Raji (cell line): ENCODE measurements around the gene LRMDA.

Source experiments
- POLR2A ChIP-seq: IDR thresholded peaks from 2 replicates; pipeline ENCODE4 v1.6.1; 2011; ENCODE audit warnings: low read depth, low read length, control low read depth; ENCODE audit not compliant: insufficient read depth

Gene LRMDA

DNA sequence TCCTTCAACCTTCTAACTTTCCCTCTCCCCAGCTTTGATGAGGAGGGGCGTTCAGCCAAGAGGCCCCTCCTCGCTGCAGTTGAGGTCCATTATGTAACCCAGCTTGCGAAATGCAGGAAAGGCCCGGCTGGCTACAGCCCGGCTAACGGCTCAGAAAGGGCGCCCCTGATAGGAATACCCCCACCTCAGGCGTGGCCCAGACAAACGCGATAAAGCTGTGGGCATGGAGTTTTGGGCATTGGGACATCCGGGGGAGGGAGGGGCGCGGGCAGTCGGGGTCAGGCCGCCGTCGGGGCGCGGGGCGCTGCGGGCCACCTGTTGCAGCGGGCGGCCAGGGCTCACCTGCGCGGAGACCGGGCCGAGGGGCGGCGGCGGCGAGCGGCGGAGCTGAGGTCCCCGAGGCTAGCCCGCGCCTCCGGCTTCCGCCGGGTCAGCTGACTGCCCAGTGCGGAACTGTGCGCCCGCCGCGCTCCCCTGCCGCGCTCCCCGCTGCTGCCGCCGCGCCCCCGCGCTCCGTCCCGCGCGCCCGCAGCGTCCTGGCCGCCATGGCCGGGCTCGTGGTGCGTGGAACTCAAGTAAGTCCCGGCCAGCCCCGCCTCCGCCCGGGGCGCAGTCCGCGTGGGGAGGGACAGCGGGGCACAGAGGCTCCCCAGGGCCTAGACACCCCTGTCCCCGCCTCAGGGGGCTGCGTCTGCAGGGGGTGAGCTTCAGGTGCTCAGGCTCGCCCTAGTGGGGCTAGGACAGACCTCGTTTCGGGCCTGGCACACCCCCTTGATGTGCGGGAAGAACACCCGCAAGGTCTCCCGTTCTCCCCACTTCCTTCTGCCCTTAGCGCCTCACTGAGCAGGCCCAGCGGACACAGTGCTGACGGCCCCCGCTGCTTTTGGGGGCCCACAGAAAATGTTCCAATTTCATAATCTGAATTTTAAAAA is at the start of gene LRMDA:
Gene LRMDA (plus strand): TSS at position 445 of the 932 bp plus-strand sequence.
- no peak for TF ChIP-seq POLR2A

DNA sequence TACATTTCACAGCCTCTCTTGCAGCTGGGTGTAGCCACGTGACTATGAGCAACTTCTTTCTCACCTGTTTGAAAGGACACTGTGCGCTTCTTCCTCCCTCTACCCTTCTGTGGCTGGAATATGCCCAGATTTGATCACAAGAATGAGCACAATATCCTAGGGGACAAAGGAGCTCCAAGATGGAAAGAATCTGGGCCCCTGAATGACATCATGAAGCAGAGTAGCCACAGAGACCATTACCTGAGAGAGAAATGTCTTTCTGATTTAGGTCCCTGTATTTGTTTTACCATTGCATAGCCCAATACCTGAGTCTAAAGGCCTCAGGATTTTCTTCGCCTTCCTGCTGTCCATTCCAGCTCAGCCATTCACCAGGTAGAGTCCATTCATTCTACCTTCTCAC is 45.3 kb upstream of the LRMDA start:
- no peak for TF ChIP-seq POLR2A

DNA sequence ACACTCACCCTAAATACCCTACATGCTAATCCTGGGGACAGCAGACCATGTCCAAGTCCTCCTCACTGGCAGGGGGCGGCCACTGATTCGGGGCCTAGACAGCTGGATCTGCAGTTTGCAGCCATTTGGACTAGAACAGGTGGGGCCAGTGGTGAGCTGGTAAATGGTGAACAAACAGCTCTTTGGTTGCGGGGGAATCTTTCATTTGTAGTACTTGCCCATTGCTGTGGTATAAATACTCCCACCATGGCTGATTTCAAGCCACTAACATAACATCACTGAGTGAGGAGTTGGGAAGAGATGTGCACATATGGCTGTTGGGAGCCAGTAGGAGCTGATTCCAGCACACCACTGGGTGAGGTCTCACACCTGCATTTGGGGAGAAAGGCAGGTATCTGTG is 43.3 kb upstream of the LRMDA start:
- TF ChIP-seq POLR2A, result no peak

DNA sequence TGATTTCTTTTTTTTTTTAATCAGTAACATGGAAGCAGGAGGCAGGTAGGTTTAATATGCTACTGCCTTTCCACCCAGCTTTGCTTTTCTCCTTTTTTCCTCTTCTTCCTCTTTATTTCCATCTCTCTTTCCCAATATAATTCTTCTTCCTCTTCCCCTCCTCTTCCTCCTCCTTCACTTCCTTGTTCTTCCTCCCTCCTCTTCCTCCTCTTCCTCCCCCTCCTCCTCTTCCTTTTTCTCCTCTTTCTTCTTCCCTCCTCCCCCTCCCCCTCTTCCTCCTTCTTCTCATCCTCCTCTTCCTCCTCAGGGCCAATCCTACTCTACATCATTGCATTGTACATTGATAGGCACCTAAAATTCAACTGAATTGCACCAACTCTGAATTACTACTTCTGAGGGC is 41.2 kb upstream of the LRMDA start:
- TF ChIP-seq POLR2A, result no peak

DNA sequence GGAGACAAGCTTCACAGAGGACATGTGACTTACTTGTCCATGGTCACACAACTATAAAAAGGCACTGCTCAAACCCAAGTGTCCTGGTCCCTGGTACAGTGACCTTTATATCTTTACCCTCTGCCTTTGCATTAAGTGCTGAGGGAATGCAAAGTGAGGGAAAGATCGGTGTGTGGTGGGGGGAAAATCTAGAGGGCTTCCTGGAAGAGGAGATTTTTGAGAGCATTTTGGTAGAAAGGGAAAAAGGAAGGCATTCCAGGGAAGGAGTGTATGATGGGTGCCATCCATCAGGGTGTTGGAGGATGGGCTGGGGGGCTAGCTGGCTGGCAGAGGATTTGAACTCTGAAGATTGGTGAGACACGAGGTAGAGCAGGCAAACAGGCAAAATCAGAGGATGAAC is 39.2 kb upstream of the LRMDA start:
- no peak for TF ChIP-seq POLR2A

DNA sequence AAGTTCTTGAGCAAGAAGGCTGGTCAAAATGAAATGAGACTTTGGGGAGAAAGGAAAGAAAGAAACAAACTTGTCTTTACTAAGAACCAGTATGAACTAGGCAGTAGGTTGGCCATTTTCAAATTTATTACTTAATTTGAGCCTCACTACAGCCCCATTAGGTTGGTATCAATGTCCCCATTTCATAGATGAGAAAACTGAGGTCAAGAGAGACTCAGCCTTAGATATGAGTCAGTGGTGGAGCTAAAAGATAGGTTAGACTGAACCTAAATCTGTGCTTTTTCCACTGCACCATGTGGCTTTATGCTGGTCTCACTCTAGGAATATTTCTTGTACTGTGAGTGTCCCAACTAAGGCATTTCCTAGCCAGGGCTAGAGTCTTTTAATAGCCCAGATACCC is 38.7 kb upstream of the LRMDA start:
- no peak for TF ChIP-seq POLR2A

DNA sequence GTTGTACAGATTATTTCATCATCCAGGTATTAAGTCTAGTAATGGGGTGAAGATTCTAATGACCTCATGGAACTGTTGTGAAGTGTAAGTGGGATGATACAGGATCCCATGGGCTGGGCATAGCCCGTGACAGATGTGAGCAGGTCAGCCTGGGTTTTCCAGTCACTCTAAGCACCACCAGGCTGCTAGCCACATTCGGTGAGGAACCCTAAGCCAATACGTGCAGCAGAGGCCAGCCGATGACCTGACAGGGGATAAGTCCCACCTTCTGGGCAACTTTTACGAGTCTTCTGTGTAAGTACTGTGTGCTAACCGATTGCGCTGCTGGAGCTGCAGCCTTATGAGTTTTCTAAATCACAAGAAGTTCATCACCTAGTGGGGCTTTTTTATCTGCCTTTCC is 37.2 kb upstream of the LRMDA start:
- TF ChIP-seq POLR2A, result no peak

DNA sequence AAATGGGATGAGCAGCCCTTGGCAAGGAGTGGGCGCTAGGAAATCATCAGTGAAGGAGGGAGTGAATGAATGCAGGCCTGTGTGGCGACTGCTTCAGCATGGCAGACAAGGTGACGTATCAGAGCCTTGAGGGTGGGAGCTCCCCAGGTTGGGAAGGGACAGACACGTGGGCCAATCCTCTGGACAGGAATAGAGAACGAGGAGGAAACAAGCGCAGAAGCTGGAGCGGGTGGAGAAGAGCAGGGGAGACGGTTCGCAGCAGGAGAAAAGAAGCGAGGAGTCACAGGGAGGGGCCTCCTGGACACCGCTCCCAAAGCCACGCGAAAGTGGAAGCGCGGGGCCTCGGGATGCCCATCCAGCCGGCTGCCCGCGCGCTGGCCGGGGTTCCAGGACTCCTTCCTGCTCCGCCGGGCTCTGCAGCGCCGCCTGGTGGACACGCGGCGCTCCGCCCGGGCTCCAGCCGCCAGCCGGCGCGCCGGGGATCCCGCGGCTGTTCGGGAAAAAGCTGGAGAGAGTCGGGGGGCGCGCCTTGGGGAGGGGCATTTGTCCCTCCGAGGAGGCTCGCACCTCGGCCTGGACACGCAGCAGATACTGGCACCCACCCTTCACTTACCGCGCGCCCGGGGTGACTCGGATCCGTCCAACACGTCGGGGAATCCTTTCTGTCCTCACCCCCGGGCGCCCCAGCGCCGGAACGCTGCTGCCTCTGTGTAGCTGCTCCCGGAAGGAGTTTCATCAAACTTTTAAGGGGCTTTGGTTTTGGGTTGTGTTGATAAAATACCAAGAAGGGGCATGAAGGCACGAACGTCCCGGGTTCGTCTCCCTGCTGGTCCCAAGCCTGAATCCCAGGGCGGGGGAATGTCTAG is 36.1 kb upstream of the LRMDA start:
- no peak for TF ChIP-seq POLR2A

DNA sequence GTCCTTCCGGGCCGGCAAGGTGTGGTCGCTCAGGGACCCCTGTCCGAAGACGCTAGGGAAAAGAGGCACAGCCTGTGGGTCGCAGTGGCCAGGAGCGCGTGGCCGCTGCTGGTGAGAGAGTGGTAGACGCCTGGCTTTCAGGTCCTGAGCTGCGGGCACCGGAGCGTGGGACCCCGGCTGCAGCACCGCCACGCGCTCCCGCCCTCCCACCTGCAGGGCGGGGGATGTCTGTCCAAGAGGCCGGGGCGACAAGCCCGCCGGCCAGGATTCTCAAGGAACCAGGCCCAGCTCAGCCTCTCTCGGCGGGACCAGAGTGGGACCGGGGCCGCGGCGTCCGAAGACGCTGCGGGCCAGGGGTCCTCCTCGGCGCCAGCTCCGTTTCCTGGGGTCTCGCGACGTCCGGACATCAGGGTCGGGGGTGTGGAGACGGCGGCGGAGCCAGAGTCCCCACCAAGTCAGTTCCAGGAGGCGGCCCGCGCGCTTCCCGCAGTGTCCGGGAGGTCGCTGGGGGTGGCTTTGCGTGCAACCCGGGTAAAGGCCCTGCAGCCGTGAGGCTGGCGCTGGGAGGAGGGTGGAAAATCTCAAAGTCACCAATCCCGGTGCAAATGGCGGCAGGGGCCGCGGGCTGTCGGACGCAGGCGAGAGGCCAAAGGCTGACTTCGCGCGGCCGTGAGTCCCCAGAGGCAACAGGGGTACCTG is 35.3 kb upstream of the LRMDA start:
- no peak for TF ChIP-seq POLR2A

DNA sequence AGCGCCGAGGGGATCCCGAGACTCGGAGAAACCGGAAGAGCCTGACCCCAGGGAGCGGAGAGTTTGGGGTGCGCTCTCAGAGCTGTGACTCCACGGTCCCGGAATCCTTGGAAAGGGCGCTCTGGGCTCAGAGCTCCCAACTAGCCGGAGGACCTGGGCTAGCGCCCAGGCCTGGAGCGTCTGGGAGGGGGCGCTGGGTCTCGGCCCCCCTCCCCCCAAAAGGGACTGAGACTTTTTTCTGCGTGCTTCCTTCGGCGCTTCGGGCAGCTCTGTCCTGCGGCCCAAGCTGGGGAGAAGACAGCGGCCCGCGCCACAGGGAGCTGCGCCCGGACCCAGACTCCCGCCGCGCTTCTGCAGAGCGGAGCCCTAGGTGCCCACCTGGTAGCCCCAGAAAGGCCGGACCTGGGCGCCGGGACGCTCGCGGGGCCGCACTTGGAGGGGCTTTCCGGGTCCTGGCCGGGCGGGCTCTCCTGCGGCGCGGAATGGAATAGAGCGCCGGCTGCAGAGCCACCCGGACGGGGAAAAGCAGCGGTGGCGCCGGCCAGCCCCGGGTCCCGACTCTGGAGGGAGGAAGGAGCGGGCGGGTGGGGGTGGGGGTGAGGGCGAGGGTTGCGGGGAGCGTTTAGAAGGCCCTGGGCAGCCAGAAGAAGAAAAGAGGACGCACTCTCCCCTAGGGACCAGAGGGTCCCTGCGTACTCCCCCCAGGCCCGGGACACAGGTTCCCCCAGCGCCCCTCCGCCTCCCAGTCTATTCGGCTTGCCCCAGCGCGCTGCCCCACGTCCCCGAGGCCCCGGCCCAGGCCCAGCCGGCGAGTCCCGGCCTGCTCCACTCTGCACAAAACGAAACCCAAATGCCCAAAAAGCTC is 34.6 kb upstream of the LRMDA start:
- no peak for TF ChIP-seq POLR2A

DNA sequence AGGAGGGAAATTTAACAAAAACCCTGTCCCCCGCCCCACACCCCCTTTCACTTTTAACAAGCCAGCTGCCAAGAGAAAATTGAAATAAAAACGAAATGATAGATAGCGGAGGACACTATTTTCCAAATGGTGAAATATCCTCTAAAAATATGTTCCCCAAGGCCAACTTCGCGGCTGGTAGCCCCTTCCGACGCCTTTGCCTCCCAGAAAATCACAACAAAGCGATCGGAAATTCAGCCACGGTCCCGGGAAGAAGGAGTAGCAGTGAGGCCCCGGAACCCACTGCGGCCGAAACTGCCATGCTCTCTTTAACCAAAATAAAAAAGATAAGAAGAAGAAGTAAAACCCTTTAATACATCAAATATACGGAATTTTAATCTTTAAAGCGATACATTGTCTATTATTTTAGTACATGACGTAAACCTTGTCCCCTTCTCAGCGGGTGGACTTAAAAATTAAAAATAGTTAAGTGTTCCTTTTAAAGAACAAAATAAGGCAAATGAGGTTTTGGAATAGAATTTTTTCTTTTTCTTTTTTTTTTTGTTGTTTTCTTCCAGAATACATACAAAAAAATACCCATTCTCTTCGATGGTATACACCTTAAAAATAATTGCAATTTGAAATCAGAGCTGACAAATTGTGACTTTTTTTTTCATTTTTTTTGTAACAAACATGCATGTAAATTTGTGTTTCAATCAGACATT is 33.8 kb upstream of the LRMDA start:
- TF ChIP-seq POLR2A, result no peak

DNA sequence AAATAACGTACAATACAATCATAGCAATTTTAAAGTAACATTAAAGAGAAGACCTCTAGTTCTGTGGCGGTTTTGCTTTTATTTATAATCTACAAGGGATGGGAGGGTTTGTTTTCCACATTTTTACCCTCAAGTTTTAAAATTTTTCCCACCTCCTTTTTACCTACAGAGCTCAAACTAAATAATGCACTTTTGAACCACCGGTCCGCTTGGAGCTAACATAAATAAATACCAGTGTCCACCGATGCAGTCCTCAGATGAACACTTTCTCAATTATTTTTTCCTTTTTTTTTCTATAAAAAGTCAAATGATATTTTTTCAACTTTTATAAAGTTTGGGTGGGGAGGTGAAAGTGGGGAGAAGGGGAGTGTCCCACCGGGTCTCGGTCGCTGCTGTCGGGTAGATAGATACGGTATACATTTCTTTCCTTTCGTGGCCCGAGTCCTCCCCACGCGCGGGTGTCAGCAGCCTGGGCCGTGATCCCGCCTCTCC is 33.2 kb upstream of the LRMDA start:
- TF ChIP-seq POLR2A, result no peak

DNA sequence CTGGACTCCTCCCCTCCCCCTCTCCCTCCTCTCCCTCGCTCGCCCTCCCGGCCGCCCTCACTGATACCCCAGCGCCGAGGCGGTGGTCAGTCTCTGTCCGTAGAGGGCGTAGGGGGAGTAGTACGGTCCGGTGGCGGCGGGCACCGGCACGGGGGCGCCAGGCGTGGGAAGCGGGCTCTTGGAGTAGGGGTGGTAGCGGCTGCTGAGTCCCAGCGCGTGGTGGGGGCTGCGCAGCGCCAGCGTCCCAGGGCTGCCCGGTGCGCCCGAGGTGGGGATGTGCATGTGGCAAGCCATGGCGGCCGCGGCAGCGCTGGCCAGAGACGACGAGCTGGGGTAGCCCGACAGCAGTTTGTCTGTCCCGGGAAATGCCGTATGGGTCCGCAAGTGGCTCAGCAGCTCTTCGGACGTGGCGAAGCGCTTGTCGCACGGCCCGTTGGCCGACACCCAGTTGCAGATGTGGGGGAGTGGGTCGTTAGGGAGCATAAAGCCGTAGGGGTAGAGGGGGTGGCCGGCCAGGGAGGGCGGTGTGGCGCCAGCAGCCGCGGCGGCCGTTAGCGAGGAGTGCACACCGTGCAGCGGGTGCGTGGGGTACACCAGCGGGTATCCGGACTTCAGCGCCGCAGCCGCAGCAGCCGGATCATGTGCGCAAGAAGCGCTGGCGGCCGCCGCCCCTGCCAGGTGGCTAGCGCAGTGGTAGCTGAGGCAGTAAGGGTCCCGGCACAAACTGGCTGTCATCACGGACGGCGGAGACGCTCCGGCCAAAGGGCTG is 32.5 kb upstream of the LRMDA start:
- TF ChIP-seq POLR2A, result no peak
